WTC11 (cell line): ENCODE results near the gene AOC3. TPM values are rescaled to one million over a fixed set of nuclear protein-coding genes. Genes with fewer than 3 reads are reported as not detected.
A peak's percentile ranks its signal among the peaks of the same experiment; 100 is the strongest.

ENCODE experiments used
- ATAC-seq: fragments of 200-7000 bp; cut with Tn5 transposase; 2 replicates; pipeline ENCODE4 v1.10.0; 2021; ENCODE audit warnings: mild to moderate bottlenecking, moderate library complexity
- CTCF ChIA-PET: fragments of 300-600 bp; sonication (Branson Sonifier 250); formaldehyde crosslinking; loops from one replicate; lab custom pipeline; 2021; ENCODE audit warnings: antibody characterized with exemption; lab: Charles Lee
- POLR2A ChIA-PET: fragments of 350-600 bp; sonication (Branson Sonifier 250); formaldehyde crosslinking; loops from one replicate; lab custom pipeline; 2021; ENCODE audit warnings: antibody characterized with exemption; lab: Charles Lee
- DNase-seq: peaks from one replicate; pipeline ENCODE4 v3.0.0; 2021; ENCODE audit warnings: low spot score
- H3K27ac Mint-ChIP-seq: 2 replicates; pipeline ENCODE4 v1.8.0; 2021; ENCODE audit warnings: mixed read lengths
- H3K27me3 Mint-ChIP-seq: 2 replicates; pipeline ENCODE4 v1.8.0; 2021; ENCODE audit warnings: low read depth, mild to moderate bottlenecking, moderate library complexity, mixed read lengths
- H3K36me3 Mint-ChIP-seq: 2 replicates; pipeline ENCODE4 v1.8.0; 2021; ENCODE audit warnings: mixed read lengths
- H3K4me1 Mint-ChIP-seq: 2 replicates; pipeline ENCODE4 v1.8.0; 2022; ENCODE audit warnings: mixed read lengths
- H3K4me3 Mint-ChIP-seq: 2 replicates; pipeline ENCODE4 v1.8.0; 2021; ENCODE audit warnings: mild to moderate bottlenecking, moderate library complexity, mixed read lengths
- H3K9me3 Mint-ChIP-seq: 2 replicates; pipeline ENCODE4 v1.8.0; 2021; ENCODE audit warnings: mixed read lengths
- ATF6 ChIP-seq: sonication (generic); formaldehyde crosslinking; IDR thresholded peaks from 2 replicates; pipeline ENCODE4 v1.8.1; 2023; ENCODE audit warnings: mild to moderate bottlenecking, missing genetic modification reagents
- CDX4 ChIP-seq: fragments of 250-450 bp; sonication (Bioruptor Pico); IDR thresholded peaks from 2 replicates; pipeline ENCODE4 v1.9.0; 2021; ENCODE audit warnings: moderate library complexity, mild to moderate bottlenecking, inconsistent platforms, borderline replicate concordance
- CREB1 ChIP-seq: sonication (generic); formaldehyde crosslinking; IDR thresholded peaks from 2 replicates; pipeline ENCODE4 v1.8.0; 2023; ENCODE audit warnings: mild to moderate bottlenecking, missing genetic modification reagents
- GABPB1 ChIP-seq: sonication (generic); formaldehyde crosslinking; IDR thresholded peaks from 2 replicates; pipeline ENCODE4 v1.8.1; 2023; ENCODE audit warnings: mild to moderate bottlenecking, missing genetic modification reagents
- NFE2L1 ChIP-seq: sonication (generic); formaldehyde crosslinking; IDR thresholded peaks from 2 replicates; pipeline ENCODE4 v1.8.1; 2023; ENCODE audit warnings: missing genetic modification reagents
- NFYB ChIP-seq: sonication (generic); formaldehyde crosslinking; conservative IDR thresholded peaks from 2 replicates; pipeline ENCODE4 v1.8.0; 2022; ENCODE audit warnings: low read depth, missing genetic modification reagents
- PRDM15 ChIP-seq: sonication (generic); formaldehyde crosslinking; IDR thresholded peaks from 2 replicates; pipeline ENCODE4 v1.8.0; 2022; ENCODE audit warnings: missing genetic modification reagents
- RELA ChIP-seq: sonication (generic); formaldehyde crosslinking; IDR thresholded peaks from 2 replicates; pipeline ENCODE4 v1.8.1; 2022; ENCODE audit warnings: missing genetic modification reagents, mild to moderate bottlenecking, borderline replicate concordance
- ZBTB21 ChIP-seq: sonication (generic); formaldehyde crosslinking; IDR thresholded peaks from 2 replicates; pipeline ENCODE4 v1.8.1; 2023; ENCODE audit warnings: mild to moderate bottlenecking, missing genetic modification reagents, borderline replicate concordance
- ZBTB43 ChIP-seq: sonication (generic); formaldehyde crosslinking; IDR thresholded peaks from 2 replicates; pipeline ENCODE4 v1.8.1; 2023; ENCODE audit warnings: mild to moderate bottlenecking, missing genetic modification reagents
- ZNF425 ChIP-seq: fragments of 250-450 bp; sonication (Bioruptor Pico); conservative IDR thresholded peaks from 2 replicates; pipeline ENCODE4 v1.9.0; 2021; ENCODE audit warnings: mild to moderate bottlenecking
- total RNA-seq: library from RNA; stranded (reverse); gene quantifications from 3 replicates; pipeline ENCODE4 v1.2.3, GENCODE V29; 2021

The AOC3 gene
- total RNA-seq, 1 experiment from 2014 or later = 7.6 TPM

- no peak overlapping the region for H3K4me3 Mint-ChIP-seq
- no peak for TF ChIP-seq NFE2L1
- peak; percentile 54; the same call in 1 of the 2 replicates for TF ChIP-seq GABPB1 (CRISPR knock-in tag)
- DNase-seq (no peak), ATAC-seq (no peak)
- ChIA-PET CTCF (interaction anchor here (1.4 to 1.9 kb wide), 2 partner anchors 75 to 103 kb away, joined by 5 read pairs; partner anchors contain the start of gene RPL27), POLR2A (no interaction called here)
- H3K27ac Mint-ChIP-seq = no peak overlapping the region
- no peaks in the 10 kb centered on the region for H3K36me3 Mint-ChIP-seq
- no peaks in the 10 kb centered on the region; the same call in 1 of the 2 replicates for H3K9me3 Mint-ChIP-seq
- peaks cover 2% of the 10 kb centered on the region; the same call in 1 of the 2 replicates for H3K27me3 Mint-ChIP-seq
- H3K4me1 Mint-ChIP-seq = peaks cover 13% of the 10 kb centered on the region
Observed at GRCh38 chr17:42894283-42895184, 43.5 kb downstream of the AOC3 start.

GRCh38 chr17:42895185-42895555 is 44.2 kb downstream of the AOC3 start:
- Mint-ChIP-seq H3K4me1 (peaks cover 13% of the 10 kb centered on the region), H3K27ac (no peak overlapping the region), H3K27me3 (peaks cover 2% of the 10 kb centered on the region; the same call in 1 of the 2 replicates), H3K36me3 (no peaks in the 10 kb centered on the region), H3K4me3 (no peak overlapping the region), H3K9me3 (no peaks in the 10 kb centered on the region; the same call in 1 of the 2 replicates)
- DNase-seq (no peak), ATAC-seq (no peak)
- CTCF ChIA-PET = interaction anchor here (1.4 kb wide), 1 partner anchor 103 kb away, joined by 5 read pairs; the partner anchor contains the start of gene RPL27
- TF ChIP-seq NFYB (no peak), CDX4 (CRISPR knock-in tag) (no peak), RELA (CRISPR knock-in tag) (no peak), CREB1 (CRISPR knock-in tag) (no peak), ZBTB43 (CRISPR knock-in tag) (no peak), ATF6 (CRISPR knock-in tag) (no peak), PRDM15 (CRISPR knock-in tag) (no peak), ZNF425 (CRISPR knock-in tag) (no peak), ZBTB21 (CRISPR knock-in tag) (no peak)
- POLR2A ChIA-PET = no interaction called here
